HG03575 (cell line): Measurements from ENCODE around the gene PEAR1.

Experiments used
- ATAC-seq: cut with Tn5 transposase; IDR thresholded peaks from one replicate; pipeline ENCODE4 v1.9.1; 2021; ENCODE audit not compliant: unreplicated experiment, insufficient number of reproducible peaks, low FRiP score; ENCODE audit errors: extremely low read depth

The PEAR1 gene

DNA sequence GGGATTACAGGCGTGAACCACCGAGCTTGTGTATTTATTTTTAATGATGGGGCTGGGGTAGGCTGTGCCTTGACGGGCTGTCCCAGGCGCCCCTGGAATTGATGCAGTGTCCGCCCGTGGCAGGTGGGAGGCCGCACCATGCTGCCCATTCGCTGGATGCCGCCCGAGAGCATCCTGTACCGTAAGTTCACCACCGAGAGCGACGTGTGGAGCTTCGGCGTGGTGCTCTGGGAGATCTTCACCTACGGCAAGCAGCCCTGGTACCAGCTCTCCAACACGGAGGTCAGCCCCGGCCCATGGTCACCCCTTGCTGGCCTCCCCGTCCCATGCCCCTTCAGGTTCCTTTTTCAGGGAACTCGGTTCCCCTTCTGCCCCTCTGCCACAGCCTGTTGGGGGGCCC is 13.6 kb upstream of the PEAR1 start:
- no peak for ATAC-seq

DNA sequence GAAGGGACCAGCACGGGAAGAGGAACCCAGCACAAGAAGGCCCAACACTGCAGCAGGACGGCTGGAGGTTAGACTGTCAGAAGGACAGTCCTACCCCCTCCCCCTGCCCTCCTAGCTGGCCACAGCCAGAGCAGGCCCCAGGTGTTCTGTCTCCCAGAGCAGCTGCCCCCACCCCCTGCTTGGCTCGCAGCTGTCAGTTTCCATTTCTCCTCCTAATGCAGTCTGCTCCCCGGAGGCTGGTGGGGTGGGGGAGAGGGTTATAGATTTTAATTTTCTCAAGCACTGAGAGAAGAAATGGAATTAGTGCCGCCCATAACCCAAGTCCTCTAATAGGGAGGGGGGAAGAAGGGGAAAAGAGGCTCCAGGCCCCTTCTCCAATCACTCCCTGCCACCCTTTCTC is 13.0 kb upstream of the PEAR1 start:
- ATAC-seq = no peak

DNA sequence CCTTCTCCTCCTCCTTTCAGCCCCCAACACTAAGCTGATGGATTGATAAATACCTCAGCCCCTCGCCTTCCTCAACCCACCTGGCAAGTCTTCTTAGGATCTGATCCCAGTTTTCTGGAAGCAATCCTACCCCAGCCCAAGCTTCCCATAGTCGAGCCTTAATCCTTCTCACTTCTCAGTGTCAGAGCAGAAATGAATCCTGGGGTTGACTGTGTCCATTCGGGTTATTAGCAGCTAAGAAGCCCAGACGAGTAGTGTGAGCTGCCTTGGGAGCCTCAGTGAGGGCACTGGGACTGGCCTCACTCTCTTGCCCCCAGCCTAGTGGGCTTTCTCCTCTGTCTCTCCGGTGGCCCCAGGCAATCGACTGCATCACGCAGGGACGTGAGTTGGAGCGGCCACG is 12.4 kb upstream of the PEAR1 start:
- ATAC-seq = no peak

DNA sequence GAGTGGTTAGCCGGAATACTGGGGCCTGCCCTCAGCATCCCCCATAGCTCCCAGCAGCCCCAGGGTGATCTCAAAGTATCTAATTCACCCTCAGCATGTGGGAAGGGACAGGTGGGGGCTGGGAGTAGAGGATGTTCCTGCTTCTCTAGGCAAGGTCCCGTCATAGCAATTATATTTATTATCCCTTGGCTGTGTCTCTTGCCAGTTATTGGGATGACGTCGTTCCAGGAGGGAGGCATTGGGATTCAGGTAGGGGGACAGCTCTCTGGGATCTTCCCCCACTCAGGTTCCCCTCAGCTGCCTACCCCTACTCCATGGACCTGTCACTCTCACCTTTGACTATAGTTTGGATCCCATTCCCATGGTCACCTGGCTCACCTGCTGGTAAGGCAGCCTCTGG is 11.9 kb upstream of the PEAR1 start:
- ATAC-seq = no peak

DNA sequence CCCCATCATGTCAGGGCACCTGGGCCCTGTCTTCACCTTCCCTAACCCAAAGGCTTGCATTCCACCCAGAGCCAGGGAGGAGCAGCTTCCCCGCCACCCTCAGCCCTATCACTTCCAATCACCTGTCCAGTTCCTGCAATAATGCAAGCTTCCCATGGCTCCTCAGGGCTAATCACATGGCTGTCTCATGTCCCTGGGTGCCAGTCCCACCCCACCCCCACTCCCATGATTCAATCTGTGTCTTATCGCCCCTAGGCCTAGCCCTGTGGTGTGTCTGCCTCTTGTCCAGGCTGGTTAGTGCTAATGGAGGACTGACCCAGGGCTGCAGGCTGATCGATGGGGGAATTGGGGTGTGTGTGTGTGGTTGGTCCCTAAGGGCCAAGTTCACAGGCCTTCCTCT is 11.0 kb upstream of the PEAR1 start:
- no peak for ATAC-seq

DNA sequence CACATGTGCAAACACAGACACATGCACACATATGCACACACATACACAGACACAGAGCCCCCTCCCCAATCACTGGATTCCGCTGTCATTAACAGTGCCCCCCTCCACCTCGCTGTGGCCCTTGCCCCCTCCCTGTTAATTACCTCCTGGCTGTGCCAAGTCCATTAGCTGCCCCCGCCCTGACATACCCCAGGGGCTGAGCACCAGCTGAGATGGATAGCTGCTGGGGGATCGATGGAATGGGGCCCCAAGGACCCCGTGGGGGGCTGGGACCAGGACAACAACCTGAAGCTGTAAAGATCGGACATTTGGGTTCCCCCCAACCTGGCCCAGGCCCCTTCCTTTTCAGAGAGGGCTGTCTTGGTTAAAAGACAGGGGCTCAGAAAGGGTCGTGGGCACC is 9.6 kb upstream of the PEAR1 start:
- ATAC-seq = no peak

DNA sequence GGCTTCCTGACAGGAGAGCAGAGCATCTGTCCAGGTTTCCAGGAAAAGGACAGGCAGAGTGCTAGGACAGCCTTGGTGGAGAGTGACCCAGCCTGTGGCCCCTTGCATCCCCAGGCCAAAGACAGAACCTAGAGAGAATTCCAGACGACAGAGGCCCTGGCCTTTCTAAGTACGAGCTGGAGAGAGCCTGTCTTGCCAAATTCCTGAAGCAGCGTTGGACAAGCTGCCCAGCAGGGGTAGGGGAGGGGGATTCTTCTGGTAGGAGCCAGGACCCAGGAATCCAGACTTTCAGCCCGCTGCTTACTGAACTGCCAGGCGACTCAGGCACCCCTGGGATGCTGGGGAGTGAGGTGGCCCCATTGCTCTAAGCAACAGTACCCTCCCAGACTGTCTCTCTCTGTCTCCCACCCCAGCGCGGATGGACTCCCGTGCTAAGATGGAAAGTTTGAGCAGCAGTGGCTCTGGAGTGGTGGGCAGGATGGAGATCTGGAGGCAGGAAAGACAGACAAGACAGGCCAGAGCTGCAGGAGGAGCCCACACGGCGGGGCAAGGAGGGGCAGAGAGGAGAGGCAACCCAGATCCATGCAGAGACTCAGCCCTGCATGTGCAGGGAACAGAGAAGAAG is 8.8 kb upstream of the PEAR1 start:
- ATAC-seq = no peak

DNA sequence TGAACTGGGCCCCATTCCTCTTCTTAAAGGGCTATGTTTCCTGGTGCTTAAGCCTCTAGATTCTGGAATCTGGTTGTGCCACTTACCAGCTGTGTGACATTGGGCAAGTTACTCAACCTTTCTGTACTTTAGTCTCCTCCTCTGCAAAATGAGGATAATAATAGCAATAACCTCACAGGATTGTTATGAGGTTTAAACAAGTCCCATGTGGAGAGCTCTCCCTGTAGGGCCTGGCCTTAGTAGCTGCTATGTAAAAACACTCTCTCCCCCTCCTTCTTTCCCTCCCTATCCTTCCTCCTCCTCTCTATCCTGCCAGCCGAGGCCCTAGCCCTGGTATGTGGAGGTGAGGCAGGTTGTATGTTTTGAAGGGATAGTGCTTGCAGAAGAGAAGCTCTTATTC is 8.2 kb upstream of the PEAR1 start:
- no peak for ATAC-seq

DNA sequence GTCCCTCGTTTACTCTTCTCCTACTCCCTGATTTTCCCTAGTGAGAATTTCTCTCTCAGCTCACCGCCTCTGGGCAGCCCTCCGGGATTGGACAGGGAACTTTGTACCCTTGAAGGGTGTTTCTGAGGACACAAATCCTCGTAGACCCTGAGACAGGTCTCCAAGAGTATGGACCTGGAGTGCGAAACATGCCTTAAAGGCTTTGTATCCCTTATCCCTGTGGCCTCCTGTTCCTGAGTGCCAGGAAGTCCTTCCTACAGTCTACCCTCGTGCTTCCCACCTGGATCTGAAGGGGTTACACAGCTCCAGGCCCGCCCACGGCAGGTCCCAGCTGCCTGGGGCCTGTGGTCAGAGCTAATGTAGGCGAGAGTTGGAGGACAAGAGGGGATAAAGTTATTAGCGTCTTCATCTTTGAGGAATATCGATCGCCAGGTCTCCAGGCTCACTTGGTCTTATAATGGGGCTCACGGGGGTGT is 7.6 kb upstream of the PEAR1 start:
- ATAC-seq = no peak

DNA sequence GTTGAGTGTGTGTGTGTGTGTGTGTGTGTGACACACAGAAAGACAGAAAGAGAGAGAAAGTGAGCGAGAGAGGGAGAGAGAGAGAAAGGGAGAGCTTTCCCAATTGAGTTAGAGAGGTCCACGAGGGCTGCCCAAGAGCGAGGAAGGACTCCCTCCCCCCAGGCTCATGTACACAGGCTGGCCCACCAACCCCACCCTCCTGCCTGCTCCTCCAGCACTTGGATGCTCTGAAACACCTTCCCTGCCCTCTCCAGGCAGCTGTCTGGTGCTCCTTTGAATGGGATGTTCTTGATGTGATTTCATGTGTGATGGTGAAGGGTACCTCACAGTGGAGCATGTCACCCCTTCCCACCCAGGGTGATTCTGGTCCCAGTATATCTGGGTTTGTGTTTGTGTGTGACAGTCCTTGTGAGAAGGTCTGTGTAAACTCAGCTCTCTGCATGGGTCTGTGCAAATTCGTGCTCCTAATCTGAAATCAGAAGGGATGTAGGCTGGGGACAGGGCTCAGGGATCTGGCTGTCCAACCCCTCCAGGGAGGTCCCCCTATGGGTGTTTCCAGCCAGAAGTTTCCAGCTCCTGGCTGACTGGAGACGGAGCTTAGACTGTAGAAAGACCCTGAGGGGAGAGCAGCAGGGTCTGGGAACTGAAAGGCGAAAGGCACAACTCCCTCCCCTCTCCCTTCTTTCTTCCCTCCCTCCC is 6.8 kb upstream of the PEAR1 start:
- ATAC-seq = no peak

DNA sequence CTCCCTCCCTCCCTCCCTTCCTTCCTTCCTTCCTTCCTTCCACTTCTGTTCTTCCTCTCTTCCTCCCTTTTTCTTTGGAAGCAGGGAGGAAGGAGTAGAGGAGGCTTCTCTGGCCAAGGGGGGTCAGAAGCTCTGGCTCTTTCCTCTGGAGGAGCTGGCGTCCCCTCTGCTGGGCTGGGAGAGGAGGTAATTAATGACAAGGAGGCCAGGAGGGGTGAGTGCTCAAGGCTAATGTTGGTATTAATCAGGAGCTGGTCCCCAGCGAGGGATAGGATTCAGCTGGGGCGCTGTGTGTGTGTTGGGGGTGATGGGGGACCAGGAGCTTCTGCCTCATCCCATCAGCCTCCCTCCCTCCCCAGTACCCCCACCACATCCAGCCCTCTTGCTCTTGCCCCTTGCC is 6.2 kb upstream of the PEAR1 start:
- ATAC-seq = no peak

DNA sequence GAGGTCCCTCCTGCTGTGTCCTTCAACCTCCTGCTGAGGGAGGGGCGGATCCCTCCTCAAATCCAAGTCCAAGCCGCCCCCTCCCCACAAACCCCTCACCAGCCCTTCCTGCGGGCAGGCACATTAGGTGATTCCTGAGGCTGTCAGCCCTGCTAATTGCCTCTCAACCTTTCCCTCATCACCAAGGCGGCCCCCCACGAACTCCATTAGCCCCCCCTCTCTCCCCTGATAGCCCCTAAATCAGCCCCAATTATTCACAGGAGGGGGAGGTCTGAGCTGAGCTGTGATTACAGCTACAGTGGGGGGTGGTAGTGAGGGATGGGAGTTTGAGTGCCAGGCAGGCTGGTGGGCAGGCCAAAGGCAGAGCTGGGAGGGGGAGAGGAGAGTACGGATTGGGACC is 5.8 kb upstream of the PEAR1 start:
- ATAC-seq = no peak

DNA sequence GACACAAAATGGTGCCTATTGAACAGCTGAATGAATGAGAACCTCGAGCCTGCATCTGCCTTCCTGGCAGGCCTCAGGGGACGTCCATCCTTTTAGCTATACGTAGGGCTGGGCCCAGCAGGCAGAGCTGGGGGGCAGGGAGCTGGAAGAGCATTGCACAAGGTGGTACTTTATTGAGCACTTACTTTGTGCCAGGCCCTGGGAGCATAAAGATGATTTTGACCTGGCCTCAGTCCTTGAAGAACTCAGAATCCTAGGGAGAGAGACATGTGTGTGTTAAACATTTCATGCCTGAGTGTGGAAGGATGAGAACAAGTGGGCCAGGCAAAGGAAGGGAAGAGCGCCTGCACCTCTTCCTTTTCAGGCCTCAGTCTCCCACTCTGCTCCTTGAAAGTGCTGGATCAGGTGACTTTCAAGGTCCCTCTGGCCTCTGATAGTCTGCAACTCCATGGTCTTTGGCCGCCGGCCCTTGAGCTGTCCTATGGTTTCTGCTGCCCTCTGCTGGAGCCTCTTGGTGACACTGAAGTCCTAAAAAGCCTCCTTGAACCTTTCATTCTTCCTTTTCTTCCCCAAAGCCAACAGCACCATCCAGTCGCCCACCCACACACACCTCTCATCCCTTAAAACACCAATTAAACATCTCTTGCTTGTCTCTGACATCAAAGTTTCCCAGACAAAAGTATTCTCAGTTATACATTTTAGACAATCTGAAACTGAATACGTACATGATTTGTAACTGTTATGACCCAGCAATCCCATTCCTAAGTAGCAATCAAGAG is 3.5 kb upstream of the PEAR1 start:
- no peak for ATAC-seq

DNA sequence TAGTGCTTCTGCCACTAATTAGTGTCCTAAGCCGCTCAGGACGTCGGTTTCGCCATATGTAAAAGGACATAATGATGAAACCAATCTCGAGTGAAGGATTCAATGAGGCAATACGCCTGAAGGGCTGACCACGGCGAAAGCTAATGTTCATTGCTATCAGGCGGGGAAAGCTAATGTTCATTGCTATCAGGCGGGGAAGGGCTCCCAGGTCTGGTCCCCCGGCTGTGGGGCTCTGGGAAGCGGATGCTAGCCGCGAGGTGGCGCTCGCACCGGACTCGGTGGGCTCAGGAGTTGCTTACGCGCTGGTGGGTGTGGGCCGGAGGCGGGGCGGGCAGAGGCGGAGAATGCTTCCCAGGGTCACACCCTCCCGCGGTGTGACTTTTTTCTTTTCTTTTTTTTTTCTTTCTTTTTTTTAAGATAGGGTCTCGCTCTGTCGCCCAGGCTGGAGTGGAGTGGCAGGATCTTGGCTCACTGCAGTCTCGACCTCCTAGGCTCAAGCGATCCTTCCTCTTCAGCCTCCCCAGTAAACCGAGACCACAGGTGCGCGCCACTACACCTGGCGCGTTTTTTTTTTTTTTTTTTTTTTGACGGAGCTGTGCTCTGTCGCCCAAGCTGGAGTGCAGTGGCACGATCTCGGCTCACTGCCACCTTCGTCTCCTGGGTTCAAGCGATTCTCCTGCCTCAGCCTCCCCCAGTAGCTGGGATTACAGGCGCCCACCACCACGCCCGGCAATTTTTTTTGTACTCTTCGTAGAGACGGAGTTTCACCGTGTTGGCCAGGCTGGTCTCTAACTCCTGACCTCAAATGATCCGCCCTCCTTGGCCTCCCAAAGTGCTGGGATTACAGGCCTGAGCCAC is 1.1 kb upstream of the PEAR1 start:
- ATAC-seq = no peak

DNA sequence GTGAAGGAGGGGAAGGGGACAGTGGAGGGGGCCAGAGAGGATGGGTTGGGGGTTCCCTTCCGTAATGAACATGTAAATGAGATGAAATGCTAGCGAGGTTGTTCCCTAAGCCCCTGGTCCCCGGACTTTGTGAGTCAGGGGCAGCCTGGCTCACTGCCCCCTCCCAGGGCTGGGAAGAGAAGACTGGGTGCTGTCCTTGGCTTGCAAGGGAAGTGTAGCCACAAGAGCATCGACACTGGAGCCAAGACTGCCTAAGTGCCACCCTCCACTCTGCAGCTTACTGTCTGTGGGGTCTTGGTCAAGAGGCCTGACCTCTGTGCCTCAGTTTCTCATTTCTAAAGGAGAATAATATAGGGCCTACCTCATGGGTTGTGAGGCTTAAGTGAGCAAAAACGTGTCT is 483 bp downstream of the PEAR1 start:
- no peak for ATAC-seq

DNA sequence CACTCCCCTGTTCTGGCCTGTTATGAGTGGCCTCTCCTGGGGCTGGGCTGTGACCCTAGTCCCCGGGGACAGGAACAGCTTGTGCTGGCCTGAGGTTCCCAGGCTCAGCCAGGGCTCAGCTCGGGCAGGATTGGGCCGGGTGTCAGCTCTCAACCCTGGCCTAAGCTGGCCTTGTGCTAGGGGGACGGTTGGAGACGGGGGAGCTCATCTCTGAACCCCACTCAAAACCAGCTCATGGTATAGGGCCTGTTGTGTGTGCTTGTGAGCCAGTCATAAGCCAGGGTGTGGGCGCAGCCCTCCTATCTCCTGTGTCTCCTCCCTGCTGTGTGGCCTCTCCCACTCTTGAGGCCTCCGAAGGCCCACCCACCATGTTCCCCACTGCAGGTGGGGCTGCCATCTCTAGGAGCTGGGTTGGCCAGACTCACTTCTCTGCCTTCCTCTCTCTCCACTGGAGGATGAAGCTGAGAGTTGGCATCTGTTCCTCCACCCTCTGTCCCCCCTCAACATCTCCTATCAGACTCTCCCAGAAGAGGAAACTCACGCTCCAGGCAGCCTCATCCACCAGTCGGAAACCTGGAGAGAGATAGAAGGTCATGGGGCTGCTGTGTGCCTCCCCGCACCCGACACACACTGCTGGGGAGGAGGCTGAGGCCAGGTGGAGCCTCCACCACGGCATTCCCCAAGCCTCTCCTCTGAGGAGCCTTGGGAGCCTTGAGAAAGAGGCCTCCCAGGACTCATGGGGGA is 1.4 kb downstream of the PEAR1 start:
- no peak for ATAC-seq

DNA sequence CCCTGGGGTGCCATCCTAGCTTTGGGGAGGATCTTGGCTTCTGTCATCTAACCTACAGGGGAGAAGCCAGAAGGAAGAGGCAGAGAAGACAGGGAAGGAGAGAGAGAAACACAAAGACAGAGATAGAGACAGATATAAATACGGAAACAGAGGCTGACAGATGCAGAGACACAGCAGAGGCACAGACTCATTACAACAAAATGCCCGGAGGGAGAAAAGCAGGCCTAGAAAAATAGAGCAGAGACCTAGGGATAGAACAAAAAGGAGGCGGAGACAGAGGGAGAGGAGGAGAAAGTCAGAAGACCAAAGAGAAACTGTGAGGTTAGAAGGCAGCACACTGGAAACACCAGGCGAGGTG is 1.9 kb downstream of the PEAR1 start:
- no peak for ATAC-seq

DNA sequence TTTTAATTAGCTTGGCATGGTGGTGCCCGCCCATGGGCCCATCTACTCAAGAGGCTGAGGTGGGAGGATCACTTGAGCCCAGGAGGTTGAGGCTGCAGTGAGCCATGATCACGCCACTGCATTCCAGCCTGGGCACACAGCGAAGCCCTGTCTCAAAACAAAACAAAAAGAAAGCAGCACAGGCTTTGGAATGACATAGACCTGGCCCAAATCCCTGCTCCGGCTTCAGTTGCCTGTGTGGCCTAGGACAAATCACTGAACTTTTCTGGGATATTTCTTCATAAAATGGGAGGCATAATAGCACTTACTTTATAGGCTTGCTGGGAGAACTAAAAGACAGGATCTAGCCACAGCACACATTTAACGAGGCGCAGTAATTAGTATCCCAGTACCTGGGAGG is 2.4 kb downstream of the PEAR1 start:
- ATAC-seq = no peak

DNA sequence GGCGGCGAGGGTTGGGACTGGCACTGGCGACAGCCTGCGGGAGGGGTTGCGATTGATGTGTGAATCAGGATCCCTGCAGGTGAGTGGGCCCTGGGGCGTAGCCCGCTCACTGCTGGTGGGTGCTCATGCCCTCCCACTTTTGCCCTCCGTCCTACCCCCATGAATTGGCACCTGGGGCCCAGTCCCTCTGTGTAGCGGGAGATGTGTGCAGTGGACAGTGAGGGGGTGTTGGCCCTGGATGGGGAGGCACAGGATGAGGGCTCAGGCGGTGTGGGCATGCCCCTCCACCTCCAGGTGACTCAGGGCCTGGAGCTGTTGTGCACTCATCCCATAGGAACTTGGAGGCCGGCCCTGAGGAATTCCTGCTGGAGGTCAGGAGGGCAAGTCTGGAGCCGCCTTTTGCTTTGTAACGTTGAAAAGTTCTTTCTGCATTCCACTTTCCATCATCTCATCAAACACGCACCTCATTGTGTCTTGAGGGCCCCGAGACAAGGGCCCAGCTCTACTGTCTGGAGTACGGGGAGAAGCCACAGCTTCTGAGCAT is 3.0 kb downstream of the PEAR1 start:
- ATAC-seq = no peak
